GM18526 (cell line): Measurements from ENCODE around the gene SLC16A10.

Experiments
- POLR2A ChIP-seq: IDR thresholded peaks from 3 replicates; pipeline ENCODE4 v1.6.1; 2011; ENCODE audit not compliant: insufficient read length; ENCODE audit errors: extremely low read depth

Gene SLC16A10

GRCh38 chr6:111259089-111259831 is 172.0 kb downstream of the SLC16A10 start:
- TF ChIP-seq POLR2A = peak; percentile 85

- no peak for TF ChIP-seq POLR2A
Measured at GRCh38 chr6:111260570-111261298, 173.4 kb downstream of the SLC16A10 start.

- no peak for TF ChIP-seq POLR2A
Measured at GRCh38 chr6:111263837-111264236, 176.5 kb downstream of the SLC16A10 start.

- TF ChIP-seq POLR2A = no peak
Measured at GRCh38 chr6:111265842-111266241, 178.5 kb downstream of the SLC16A10 start.

GRCh38 chr6:111266276-111266675 is 179.0 kb downstream of the SLC16A10 start:
- no peak for TF ChIP-seq POLR2A

- TF ChIP-seq POLR2A = no peak
Measured at GRCh38 chr6:111267764-111268333, 180.5 kb downstream of the SLC16A10 start.

- TF ChIP-seq POLR2A = no peak
Measured at GRCh38 chr6:111269401-111269970, 182.2 kb downstream of the SLC16A10 start.

GRCh38 chr6:111270121-111270520 is 182.8 kb downstream of the SLC16A10 start:
- no peak for TF ChIP-seq POLR2A

- TF ChIP-seq POLR2A = no peak
Measured at GRCh38 chr6:111274593-111275217, 187.4 kb downstream of the SLC16A10 start.

- no peak for TF ChIP-seq POLR2A
Measured at GRCh38 chr6:111276335-111276734, 189.0 kb downstream of the SLC16A10 start.

GRCh38 chr6:111276736-111277135 is 189.4 kb downstream of the SLC16A10 start:
- TF ChIP-seq POLR2A = no peak

GRCh38 chr6:111277819-111278218 is 190.5 kb downstream of the SLC16A10 start:
- TF ChIP-seq POLR2A = no peak

GRCh38 chr6:111278731-111279130 is 191.4 kb downstream of the SLC16A10 start:
- TF ChIP-seq POLR2A = no peak

- no peak for TF ChIP-seq POLR2A
Measured at GRCh38 chr6:111280445-111280955, 193.2 kb downstream of the SLC16A10 start.
